Activated naive CD4-positive, alpha-beta T cell treated with anti-CD3 and anti-CD28 coated beads, Interleukin-2, amount 50 U/mL, for 16 hours (primary cell): ENCODE measurements around the gene DOCK11.

ENCODE experiments used
- DNase-seq: peaks from one replicate; pipeline ENCODE4 v3.0.0-alpha.2; 2020

DOCK11 gene

DNA sequence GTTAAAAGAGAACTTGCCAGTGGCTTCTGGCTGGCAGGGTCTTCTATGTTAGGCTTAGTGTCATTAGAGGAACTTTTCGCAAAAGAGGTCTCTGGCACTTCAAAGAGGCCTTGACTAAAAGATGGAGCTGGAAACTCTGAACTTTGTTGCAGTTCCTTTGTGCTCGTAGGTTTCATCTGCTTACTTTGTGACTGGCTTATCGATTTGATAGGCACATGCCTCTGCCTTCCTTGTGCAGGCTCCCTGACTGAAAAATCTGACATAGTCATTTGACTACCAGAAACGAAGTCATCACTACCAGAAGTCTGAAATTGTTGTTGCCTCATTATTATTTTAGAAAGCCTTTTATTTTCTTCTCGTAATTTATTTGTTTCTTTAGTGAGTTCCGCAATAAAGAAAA, 137.9 kb downstream of the DOCK11 start:
- no peak for DNase-seq

DNA sequence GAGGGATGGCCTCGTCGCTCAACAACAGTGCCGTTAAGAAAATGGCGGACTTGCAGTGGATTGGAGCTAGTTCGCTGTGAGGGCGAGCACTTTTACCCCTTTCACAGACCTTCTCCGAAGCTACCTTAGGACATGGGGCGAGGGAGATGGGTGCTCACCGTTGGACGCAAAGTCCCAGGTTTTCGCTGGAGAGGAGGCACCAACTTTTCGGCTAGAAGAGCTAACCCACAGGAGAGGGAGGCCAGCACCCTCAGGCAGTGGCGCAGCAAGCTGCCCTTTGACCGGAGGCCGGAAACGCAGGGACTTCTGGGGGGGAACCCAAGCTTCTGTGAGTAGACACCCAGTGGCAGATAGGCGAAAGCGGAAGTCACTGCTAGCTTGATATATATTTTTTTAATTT, 138.7 kb downstream of the DOCK11 start:
- DNase-seq: no peak

DNA sequence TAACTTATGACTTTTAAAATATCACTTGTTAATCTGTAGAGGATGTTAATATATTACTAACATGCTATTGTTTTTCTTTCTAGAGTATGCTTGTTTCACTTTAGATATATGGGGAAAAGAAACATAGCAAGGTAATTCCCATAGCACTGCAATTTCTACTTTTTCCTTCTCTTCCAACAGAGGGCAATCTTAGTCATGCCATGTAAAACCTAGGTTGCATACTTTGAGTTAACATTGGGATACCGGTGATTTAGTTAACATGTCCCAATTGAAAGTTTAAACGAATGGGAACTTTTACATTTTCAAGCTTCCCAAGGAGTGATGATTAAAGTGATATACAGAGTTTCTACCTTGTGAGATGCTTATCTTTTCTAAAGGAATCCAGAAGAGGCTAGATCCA, 142.4 kb downstream of the DOCK11 start:
- no peak for DNase-seq

DNA sequence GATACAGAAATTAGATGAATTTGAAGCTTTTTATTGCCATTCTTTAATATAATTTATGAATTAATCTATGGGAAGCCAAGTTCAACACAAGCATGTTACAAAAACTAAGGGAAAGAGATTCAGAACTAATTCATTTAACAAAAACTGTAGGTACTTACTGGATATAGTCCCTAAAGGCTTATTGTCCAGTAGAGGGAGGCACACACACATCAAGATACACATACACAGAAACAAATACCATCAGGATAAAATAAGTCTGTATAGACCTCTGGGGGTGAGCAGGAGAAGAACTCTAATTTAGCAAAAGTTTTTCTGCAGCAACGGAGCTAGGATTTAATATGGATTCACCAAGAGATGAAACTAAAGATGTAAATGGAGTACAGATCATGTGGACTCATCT, 148.8 kb downstream of the DOCK11 start:
- no peak for DNase-seq

DNA sequence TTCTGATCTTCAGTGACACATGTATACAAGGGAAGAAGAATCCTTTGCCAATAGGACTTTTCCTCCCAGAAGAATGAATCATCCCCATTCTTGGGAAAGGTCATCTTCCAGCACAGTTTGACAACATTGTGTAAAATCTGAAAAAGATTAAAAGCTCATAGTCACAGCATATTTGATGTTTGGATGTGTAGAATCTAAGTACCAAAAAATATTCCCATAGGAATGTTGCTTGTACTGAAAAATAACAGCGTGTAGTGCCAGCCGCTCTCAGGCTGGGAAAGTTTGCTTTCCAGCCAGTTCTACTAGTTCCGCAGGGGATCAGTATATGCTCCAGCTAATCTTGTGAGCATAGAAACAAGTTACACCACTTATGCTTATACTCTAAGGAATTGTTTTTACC, 157.1 kb downstream of the DOCK11 start:
- no peak for DNase-seq

DNA sequence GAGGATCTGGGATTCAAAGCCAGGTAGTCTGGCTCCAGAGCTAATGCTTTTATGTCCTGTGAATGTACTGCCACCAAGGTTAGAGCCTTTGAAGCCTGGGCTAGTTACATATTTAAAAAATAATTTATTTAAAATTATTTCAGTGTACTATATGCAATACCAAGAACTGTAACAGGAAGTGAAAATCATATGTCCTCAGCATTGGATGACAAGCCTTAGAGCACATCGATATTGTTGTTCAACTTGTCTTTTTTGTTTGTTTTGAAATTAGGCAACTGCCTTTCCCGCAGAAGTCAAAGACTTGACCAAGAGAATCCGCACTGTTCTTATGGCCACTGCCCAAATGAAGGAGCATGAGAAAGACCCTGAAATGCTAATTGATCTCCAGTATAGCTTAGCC, 158.7 kb downstream of the DOCK11 start:
- DNase-seq: no peak

DNA sequence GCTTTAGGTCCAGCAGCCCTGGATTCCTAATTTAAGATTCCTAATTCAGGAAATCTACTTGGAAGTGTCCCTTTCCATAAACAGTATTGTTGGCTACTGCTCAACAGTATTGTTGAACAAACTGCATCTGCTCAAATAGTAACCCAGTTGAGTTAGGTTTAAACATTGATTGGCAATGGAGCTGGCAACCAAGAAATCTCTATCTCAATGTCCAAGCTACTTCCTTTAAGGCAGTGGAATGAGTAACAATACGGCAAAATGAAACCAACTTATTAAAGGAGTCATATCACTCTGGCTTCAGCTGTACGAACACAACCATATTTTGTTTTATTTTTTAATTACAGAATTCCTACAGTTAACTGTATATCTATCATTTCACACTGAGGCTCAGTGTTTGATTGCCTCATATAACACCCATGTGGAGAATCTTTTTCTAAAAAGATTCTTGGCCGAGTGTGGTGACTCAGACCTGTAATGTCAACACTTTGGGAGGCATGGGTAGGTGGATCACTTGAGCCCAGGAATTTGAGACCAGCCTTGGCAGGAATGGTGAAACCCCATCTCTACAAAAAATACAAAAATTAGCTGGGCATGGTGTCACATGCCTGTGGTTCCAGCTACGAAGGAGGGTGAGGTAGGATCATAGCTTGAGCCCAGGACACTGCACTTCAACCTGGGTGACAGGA, 160.1 kb downstream of the DOCK11 start:
- no peak for DNase-seq

DNA sequence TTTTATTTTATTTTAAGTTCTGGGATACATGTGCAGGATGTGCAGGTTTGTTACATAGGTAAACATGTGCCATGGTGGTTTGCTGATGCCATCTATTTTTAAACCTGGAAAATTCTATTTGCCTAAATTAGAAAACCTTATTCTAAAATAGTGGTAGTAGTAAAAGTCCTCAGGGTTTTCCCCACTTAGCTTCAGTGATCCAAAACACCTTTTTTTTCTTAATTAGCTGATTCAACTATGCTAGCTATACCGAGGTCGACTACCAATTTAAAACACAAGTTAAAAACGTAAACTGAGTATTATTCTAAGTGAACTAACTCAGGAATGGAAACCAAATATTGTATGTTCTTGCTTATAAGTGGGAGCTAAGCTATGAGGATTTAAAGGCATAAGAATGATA, 161.8 kb downstream of the DOCK11 start:
- no peak for DNase-seq

DNA sequence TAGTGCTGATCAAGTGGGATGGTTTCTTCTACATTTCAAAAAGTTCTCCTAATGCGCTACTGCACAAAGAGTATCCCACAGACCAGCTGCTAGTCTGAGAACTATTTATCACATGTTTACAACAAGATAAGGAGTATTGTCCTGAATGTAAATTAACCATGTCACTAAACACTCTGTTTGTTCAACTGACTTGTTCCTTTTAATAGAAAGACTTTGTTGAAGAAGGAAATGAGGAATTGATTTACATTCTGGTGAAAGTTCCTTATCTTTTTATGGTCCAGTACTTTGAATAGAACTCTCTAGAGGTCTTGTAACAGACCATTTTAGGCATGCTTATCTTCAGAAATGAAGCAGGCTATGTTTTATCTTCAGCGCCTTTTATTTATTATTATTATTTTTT, 164.5 kb downstream of the DOCK11 start:
- no peak for DNase-seq

DNA sequence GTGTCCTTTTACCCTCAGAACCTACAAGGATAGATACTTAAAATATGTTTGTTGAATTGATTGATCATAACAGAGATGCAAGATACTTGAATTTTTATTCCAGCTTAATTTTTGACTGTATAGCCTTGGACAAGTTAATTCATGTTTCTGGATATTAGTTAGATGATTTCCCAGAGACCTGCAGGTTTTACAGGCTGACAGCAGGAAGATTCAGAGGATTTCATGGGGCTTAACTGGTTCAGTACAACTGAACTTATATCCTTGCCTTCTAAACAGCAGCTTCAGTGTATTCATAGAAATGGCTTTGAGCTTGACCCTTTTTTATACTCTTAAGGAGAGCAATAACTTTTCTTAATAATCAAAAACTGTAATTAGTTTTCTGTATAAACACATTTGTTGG, 169.6 kb downstream of the DOCK11 start:
- DNase-seq: no peak

DNA sequence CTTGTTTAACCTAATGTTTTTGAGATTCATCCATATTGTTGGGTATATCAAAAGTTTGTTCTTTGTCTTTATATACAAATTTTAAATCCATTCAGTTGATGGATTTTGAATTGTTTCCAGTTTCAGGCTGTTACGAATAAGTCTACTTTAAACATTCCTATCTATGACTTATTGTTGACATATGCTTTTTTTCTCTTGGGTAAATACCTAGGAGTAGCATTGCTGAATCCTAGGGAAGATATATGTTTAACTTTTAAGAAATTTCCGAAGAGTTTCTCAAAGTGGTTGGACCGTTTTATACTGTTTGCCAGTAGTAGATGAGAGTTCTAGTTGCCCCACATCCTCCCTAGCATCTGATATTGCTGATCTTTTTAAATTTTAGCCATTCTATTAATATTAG, 170.9 kb downstream of the DOCK11 start:
- no peak for DNase-seq

DNA sequence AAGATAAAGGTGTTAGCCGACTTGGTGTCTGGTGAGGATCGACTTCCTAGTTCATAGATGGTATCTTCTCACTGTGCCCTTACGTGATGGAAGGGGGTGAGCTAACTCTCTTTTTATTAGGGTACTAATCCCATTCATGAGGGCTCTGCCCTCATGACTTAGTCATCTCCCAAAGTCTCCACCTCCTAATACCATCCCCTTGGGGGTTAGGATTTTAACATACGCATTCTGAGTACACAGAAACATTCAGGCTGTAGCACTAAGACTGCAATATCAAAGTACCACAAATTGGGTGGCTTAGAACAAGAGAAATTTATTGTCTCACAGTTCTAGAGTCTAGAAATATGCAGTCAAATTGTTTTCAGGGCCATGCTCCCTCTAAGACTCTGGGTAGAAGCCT, 173.8 kb downstream of the DOCK11 start:
- DNase-seq: no peak

DNA sequence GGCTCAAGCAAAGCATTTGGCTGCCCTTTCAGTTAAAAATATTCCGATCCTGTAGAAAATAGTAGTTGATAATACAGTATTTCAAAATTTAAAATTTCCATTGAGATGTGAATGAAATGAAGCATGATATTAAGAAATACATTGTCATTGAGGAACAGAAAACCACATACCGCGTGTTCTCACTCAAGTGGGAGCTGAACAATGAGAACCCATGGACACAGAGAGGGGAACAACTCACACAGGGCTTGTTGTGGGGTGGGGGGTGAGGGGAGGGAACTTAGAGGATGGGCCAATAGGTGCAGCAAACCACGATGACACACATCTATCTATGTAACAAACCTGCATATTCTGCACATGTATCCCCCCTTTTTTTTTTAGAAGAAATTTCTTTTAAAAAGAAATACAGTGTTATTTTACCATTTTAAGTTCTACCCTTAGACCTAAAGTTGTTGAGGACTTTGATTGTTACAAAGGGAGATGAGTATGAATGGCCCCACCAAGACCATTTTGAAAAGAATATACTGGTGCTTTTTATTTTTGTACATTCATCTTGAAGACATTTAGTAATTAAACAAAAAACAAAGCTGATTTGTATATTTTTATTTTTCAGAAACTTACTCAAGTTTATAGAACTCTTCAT, 179.8 kb downstream of the DOCK11 start:
- no peak for DNase-seq

DNA sequence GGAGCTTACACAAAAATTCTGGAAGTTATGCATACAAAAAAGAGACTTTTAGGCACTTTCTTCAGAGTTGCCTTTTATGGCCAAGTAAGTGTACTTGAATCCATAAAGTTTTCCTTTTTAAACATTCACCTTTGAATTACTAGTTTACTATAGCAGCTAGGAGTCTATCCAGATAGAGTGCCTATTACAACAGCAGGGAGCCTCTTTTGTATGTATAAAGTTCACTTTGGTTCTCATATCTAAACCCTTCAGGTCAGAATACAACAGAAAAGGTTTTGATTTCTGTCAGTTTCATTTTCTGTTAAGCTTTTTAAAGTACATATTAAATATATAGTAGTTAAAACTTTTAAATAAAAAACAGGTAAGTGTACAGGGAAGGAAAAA, 180.3 kb downstream of the DOCK11 start:
- no peak for DNase-seq

DNA sequence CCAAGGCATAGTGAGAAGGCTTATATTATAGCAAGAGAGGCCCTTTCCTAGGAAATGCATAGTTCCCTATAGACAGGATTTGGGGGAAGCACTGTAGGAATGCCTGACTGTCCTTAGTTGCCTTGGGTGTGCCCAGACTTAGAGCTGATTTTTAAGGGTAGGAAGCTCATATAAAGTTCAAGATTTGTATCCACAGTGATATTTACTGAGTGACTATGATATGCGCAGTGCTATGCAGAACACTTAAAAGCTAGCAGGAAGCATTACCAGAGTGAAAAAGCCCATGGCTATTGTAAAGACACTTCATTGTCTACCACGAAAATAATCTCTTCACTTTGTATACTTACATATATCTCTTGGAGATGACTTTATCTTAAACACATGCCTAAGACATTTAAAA, 181.7 kb downstream of the DOCK11 start:
- no peak for DNase-seq

DNA sequence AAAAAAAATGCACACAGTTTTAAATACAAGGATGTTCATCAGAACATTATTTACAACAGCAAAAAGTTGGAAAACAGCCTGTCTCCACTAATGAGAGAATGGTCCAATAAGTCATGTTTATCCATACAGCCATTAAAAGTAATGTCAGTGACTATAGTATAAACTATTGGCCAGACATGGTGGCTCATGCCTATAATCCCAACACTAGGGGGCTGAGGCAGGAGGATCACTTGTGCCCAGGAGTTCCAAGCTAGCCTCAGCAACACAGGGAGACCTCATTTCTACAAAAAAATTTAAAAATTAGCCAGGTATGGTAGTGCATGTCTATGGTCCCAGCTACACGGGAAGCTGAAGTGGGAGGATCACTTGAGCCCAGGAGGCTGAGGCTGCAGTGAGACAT, 183.7 kb downstream of the DOCK11 start:
- no peak for DNase-seq

DNA sequence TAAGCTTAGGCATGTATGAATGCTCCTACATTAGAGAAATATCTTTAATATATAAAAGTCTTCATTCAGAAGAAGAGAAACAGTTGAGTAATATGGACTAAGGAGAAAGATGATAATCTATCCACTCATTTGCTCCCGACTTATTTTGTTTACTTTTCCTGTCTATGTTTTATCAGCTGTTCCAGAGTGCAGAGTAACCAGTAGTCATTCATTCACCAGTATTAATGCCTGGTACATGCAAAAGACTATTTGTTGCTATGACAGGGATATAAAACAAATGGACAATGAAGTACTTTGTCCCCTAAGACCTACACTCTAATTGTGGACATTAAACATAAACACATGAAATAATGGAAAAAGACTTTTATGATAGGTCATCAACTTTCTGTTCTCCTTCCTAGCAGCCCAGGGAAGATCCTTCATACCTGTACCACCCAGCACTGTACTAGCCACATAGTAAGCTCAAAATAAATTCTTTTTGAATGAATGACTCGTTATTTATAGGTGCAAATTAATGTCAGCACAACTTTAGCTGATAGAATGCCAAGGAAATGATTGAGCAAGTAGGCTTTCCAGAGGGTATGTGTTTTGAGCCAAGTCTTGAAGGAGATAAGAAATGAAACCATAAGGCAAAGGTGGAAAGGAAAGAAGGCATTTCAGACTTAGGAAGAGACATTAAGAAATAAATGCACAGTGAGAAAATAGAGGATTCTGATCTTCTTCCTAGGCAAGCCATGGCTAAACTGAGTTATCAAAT, 186.8 kb downstream of the DOCK11 start:
- DNase-seq: no peak

DNA sequence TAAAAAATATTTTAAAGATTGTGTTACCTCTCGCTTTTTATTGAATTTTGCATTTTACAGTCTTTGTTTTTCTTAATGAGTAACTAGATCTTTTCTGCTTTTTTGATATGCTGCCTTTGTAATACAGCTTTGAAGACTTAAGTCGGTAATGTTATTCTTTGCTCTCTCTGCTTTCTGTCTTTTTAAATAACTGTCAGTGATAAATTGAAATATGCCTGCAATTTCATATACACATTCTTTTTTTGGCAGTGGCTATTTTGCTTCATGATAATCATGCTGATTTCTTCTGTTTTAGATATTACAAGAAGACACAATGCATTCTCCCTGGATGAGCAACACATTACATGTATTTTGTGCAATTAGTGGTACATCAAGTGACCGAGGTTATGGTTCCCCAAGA, 189.8 kb downstream of the DOCK11 start:
- DNase-seq: no peak

DNA sequence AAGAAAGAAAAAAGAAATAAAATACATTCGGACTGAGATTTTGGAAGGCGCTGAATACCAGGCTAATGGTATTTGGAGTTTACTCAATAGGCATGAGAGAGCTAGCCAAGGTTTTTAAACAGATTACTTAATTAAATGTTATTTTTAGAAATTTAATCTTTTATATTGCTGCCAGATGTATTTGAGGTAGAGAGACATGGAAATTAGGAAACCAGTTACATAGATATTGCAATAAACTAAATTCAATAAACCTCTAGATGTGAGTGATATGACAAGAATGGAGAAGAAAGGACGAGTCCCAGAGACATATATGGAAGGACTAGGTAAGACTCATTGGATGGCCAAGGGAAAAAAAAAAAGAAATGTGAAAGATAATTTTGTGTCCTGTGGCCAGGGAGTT, 193.3 kb downstream of the DOCK11 start:
- DNase-seq: no peak

DNA sequence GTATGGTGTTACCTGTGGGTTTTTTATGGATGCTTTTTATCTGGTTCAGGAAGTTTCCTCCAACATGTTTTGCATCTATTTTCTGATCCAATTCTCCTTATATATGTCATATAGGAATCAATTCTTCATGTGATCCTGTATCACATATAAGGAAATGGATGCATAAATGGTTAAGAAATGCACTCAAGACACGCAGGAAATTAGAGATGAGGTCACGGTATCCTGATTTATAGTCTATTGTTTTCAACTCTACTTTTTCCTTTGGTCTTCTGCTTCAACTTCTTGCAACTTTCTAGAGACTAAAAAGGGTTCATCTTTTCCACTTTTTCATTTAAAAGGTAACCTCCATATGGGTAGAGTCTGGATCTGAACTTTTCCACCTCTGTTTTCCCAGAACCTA, 198.2 kb downstream of the DOCK11 start:
- no peak for DNase-seq

DNA sequence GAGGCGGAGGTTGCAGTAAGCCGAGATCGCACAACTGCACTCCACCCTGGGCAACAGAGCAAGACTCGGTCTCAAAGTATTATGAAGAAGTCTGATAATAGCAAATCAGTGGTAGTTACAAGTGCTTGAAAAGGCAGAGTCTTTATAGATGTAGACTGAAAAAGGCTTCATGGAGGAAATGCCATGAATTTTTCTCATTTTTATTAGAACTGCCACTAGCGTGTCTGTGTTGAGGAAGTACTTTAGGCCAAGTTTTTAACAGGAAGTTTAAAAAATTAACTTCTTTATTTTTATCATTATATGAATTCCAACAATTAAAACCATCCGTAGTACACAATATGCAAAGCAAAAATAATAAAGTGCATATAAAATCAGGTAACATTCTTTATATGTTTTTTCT, 199.0 kb downstream of the DOCK11 start:
- no peak for DNase-seq

DNA sequence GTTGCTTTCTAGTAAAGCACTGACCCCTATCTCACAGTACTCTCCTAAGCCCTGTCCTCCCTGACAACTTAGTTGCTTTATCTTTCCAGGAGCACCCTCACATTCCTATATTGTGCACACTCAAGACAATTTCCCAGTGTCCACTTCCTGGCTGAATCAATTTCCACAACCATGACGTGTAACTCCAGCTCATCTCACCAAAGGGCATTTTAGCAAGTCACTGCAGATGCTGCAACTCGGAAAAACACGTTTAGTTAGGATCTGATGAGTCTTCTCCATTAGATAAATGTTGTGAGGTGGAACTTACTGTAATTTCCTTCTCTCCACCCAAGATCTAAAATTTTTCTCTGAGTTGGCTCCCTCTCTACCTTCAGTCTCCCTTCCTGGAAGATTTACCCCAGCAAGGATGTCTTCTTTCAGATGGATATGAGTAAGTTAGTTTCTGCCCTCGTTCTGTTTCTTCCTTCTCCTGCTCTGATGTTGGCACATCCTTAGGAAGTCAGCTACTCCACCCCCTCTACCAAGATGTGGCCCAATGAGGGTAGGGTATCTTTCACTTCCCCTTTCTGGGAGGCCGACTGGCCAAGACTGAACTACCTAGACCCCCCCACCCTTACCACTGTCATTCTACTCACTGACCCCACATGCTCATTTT, 203.0 kb downstream of the DOCK11 start:
- no peak for DNase-seq

DNA sequence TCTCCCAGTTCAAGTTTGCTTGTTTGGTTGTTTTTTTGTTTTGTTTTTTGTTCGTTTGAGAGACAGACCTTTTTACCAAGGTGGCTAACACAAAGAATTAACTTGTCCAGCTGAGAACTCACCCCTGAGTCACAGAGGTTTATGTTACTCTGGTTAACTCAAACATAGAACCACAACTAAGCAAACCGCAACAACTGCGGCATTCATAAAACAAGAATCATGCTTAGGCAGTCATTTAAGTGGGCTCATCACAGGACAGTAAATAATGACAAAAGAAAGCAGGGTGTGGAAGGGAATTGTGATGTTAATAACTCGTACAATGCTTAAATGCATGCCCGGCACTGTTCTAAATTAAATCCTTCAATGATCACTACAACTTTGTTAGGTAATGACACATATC, 207.1 kb downstream of the DOCK11 start:
- DNase-seq: no peak

DNA sequence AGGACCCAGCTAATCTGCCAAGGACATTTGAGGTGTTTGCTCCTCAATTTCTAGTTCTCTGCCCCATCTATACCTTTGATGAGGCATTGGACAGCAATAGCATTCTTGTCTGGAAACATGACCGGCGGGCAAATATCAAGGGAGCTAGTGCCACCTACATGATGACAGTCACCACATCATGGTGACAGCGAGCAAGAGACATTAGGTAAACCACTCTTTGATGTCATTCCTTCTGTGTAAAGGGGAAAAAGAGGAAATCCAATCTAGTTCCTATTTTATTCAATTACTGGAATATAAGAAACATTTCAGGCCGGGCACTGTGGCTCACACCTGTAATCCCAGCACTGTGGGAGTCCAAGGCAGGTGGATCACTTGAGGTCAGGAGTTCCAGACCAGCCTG, 211.1 kb downstream of the DOCK11 start:
- DNase-seq: no peak
